Rectal smooth muscle tissue (tissue), 1 donor: ENCODE measurements around the gene TMEM229A.

ENCODE experiments used
- H3K27ac ChIP-seq: one replicate; pipeline ENCODE4 v1.7.0; 2013; ENCODE audit warnings: low read depth, low read length, inconsistent platforms
- H3K27me3 ChIP-seq: one replicate; pipeline ENCODE4 v1.7.0; 2013; ENCODE audit warnings: low read length; ENCODE audit not compliant: control insufficient read depth, insufficient read depth
- H3K36me3 ChIP-seq: one replicate; pipeline ENCODE4 v1.7.0; 2013; ENCODE audit warnings: low read length; ENCODE audit not compliant: control insufficient read depth, insufficient read depth
- H3K4me1 ChIP-seq: one replicate; pipeline ENCODE4 v1.7.0; 2013; ENCODE audit warnings: low read length; ENCODE audit not compliant: control insufficient read depth, insufficient read depth
- H3K4me3 ChIP-seq: one replicate; pipeline ENCODE4 v1.7.0; 2013; ENCODE audit warnings: low read length
- H3K9ac ChIP-seq: one replicate; pipeline ENCODE4 v1.7.0; 2013; ENCODE audit warnings: low read length

TMEM229A gene

DNA sequence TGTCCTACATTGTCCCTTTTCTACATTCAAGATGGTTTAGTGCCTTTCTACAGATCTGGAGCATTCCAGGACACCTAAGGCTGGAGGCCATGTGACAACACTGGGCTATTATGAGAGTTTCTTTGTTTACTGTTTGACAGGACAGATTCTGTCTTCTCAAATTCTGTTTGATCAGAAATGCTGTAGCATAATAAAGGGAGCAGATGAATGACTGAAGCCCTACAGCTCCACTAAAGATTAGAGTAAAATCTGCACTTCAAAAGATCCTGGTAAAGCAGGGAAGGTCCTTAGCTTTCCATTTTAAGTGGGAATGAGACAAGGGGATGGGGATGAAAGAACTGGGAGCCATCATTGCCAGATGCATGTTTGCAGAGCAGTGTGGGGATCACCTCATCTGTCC lies 38.4 kb downstream of the TMEM229A start:
- Histone ChIP-seq H3K9ac (no peak overlapping the region), H3K4me3 (no peak overlapping the region), H3K27me3 (no peaks in the 10 kb centered on the region), H3K36me3 (no peaks in the 10 kb centered on the region), H3K4me1 (no peaks in the 10 kb centered on the region), H3K27ac (no peak overlapping the region)

DNA sequence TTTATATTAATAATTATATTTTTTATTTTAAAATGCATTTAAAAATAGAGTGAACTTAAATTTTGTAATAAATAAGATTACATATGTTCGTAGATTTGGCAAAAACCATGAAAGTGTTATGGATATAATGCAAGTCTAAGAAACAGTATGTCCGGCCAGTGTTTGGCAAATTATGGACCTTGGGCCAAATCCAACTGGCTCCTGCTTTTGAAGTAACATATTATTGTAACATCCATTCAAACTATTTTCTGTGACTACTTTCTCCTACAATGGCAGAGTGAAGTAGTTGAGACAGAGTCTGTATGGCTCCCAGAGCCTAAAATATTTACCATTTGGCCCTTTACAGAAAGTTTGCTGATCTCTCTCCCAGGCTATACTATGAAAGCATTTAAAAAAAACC lies 38.9 kb downstream of the TMEM229A start:
- H3K9ac ChIP-seq: no peak overlapping the region
- no peaks in the 10 kb centered on the region for H3K27me3 ChIP-seq
- H3K36me3 ChIP-seq: no peaks in the 10 kb centered on the region
- H3K4me3 ChIP-seq: no peak overlapping the region
- no peak overlapping the region for H3K27ac ChIP-seq
- no peaks in the 10 kb centered on the region for H3K4me1 ChIP-seq

DNA sequence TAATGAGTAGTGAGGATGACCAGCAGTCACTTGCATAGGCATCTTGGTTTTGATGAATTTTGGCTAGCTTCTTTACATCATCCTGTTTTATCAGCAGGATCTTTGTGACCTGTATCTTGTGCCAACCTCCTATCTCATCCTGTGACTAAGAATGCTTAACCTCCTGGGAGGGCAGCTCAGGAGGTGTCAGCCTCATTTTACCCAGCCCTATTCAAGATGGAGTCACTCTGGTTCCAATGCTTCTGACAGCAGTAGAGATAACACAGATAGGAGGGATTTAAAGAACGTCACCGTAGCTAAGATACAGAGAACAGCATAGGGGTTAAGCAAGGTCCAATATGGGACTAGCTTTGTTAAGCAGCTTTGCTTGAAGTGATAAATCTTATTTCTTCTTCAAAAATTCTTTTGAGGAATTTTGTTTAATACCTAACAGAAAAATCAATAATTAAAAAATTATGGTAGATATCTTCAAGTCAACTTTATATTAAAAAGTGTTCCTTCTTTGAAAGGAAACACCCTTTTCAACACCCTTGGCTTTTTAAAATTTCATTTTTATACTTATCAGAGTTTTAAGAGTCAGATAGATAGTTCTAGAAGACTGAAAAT lies 39.9 kb downstream of the TMEM229A start:
- Histone ChIP-seq H3K4me3 (no peak overlapping the region), H3K27ac (no peak overlapping the region), H3K9ac (no peak overlapping the region), H3K4me1 (no peaks in the 10 kb centered on the region), H3K36me3 (no peaks in the 10 kb centered on the region), H3K27me3 (no peaks in the 10 kb centered on the region)

DNA sequence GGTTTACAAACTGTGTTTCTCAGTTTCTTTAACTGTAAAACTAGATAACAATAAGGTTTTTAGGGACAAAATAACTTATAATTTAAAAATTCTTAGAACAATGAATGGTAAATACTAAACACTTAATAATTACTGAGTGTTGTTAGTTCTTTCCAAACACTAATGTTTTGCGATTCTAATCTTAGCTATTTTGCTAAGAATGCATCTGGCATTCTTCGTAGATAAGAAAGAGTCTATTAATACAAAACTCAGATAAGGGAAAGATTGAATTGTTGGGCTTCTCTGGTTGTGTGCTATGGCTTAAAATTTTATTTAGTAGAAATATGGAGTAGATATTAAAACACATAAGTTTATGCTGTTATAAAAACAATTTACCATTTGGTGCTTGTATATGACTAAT lies 45.4 kb downstream of the TMEM229A start:
- H3K9ac ChIP-seq: no peak overlapping the region
- no peaks in the 10 kb centered on the region for H3K4me1 ChIP-seq
- H3K36me3 ChIP-seq: no peaks in the 10 kb centered on the region
- no peaks in the 10 kb centered on the region for H3K27me3 ChIP-seq
- H3K27ac ChIP-seq: no peak overlapping the region
- no peak overlapping the region for H3K4me3 ChIP-seq
